Fibroblast of peridontal ligament (primary cell): ENCODE data around the gene STX11.
"Not testable (repeated sequence)": the region's sequence is repeated elsewhere in the genome, so short reads cannot be mapped to it uniquely, and the experiment has no call there.

Experiments used
- DNase-seq: peaks from one replicate; pipeline ENCODE4 v3.0.0-alpha.2; 2010; ENCODE audit errors: extremely low read depth

Gene STX11

DNA sequence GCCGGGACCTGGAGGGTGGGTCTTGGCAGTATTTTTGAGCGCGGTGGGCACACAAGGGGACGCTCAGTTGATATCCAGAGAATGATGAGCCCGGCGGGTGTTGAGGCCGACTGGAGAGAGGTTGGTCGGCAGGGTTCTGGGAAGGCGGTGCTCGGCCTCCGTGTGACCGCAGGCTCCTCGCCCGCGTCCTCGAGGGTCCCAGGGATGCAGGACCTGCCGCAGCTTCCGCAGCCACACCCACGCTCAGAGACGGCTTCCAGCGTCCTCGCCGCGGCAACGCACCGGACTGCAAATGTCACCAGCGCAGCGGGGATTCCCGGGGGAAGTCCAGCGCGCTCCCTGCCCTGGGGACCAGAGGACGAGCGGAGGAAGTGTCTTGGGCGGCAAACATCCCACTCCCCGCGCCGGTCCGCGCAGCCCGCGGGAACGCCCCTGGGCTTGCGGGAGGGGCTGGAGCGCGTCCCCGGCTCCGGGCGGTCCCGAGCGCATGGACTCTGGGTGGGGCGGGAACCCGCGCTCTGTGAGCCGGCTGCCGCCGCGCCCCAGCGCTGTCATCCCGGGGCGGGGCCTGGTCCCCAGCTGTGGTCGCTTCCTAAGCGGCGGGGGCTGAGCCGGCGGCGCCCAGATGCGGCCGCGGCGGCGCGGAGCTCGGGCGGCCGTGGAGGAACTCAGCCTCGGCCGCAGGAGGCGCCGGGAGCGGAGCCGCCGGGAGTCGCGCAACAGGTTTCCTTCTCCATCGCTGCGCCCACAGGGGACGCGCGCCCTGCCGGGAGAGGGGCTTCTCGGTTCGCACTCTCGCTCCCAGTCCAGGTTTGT is at the start of gene STX11:
STX11 (plus strand) TSS at position 624 of the 816 bp plus-strand sequence. CDS start 36,111 bp downstream, outside the sequence.
- DNase-seq: peak; percentile 10

DNA sequence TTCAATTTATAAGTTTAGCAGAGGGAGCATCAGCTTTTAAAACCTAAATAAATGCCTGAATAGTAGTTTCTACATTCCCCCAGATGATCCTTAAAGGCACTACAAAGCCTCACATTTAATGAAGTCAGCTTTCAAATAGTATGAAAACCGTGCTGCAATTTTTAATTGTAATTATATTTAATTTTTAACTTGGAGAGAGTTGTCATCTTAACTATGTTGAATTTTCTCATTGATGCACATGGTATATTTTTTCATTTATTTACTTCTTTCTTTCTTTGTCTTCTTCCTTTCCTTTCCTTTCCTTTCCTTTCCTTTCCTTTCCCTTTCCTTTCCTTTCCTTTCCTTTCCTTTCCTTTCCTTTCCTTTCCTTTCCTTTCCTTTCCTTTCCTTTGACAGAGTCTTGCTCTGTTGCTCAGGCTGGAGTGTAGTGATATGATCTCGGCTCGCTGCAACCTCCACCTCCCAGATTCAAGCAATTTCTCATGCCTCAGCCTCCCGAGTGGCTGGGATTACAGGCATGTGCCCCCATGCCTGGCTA is 47.2 kb upstream of the STX11 start:
- DNase-seq: no peak

DNA sequence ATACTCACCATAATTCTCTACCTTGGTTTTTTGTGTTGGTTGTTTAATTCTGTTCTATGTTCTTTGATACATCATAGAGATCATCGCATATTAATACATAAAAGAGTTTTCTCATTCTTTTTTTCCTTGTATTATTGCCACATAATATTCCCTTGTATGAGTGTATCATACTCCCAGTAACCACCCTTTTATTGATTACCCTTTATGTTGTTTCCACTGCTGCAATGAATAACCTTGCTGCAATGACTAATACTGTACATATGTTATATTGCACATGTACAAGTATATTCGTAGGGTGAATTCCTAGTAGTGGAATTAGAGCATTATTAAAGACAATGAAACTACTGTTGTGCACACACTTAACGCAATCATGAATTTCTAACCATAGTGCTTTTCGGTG is 45.8 kb upstream of the STX11 start:
- DNase-seq: no peak

DNA sequence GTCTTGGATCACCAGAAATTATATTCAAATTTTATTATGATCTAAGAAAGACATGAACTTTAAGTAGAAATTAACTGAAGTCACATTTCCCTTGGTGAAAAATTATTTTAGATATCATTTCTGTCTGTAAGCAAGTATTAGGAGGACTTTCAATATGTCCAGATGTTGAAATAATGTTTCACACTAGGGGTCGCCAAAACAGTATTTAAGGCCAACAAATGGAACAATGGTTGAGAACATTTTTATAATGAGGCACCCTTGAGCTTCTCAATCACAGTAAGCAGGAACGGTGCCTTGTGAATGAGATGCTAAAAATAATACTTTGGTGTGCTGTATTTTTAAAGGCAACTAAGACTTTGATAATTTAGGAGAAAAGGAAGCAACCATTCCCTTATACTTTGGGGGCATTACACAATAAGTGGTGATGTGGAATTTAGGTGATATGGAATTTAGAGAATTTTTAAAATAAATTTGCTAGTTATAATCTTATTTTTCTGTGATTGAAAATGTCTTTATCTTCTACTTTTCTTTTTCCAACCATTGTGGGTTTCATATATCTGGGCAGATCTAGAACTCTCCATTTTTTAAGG is 45.3 kb upstream of the STX11 start:
- peak; percentile 93 for DNase-seq

DNA sequence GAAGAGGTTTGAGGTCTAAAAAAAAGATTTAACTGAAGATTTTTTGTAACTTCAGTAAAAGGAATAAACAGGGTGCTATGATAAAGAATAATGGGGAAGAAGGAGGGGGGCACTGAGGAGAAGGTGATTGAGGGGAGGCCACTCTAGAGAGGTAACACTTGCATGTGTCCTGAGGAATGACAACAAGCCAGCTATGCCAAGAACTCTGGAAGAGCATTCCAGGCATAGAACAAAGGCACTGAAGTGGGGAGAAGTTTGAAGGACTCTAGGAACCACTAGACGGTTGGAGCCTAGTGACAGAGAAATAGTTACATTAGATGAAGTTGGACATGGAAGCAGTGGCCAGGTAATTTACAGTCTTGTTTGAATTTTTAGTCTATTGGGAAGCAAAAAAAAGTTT is 44.1 kb upstream of the STX11 start:
- DNase-seq: no peak

DNA sequence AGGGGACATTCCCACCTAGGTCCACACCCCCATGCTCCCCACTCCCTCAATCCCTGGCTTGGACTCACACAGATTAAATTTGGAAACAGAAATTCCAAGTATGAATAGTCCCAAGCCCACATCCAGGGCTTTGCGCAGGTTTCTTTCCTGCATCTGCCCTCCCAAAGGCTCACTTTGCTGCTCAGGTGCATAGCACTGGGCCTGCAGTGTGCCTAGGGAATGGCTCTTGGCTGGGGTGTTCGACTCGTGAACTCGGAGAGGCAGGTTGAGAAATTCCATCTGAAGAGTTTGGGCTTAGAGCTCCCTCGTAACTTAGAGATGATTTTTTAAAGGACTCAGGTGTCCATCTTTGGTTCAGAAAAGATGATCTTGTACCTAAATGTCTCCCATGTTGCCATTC is 40.1 kb upstream of the STX11 start:
- DNase-seq: no peak

DNA sequence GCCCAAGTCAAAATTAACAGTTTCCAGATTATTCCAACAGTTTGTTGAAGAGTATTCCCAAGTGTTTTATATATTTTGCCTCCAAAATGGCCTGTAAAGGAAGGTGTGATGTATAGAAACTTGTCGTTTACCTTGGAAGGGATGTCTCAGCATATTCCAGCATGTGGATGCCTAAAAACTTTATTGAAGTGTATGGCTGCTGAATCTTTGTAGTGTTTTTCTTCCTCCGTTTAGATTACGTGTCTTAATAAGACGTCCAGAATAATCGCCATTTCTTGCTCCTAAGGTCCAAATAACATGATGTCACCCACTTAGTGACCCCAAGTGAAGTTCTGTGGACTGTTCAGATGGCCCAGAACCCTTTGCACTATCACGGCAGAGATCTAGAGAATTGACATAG is 37.0 kb upstream of the STX11 start:
- no peak for DNase-seq

DNA sequence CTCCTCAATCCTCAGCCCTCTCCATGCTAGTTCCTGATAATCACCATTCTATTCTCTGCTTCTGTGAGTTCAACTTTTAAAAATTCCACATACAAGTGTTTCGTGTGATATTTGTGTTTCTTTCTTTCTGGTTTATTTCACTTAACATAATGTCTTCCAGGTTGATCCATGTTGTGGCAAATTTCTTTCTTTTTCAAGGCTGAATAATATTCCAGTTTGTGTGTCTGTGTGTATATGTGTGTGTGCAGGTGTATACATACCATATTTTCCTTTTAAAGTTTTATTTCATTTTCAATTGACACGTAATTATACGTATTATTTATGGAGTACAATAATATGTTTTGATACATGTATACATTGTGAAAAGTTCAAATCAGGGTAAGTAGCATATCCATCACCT is 35.1 kb upstream of the STX11 start:
- no peak for DNase-seq

DNA sequence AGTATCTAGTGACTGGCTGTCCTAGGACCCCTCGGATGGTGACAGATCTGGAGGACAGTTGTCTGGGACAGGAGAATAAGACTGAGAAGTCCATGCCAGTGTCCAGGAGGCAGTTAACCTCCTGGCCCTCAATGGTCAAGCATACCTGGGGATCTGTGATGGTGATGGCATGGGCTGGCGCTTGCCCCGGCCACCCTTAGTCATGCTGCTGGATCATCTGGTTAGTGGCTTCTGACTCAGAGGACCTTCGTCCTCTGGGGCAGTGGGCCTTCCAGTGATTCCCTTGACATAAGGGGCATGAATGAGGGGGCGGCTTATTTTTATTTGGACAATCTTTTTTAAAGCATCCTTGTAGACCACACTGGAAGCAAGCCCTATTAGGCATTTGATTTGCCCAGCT is 30.9 kb upstream of the STX11 start:
- no peak for DNase-seq

DNA sequence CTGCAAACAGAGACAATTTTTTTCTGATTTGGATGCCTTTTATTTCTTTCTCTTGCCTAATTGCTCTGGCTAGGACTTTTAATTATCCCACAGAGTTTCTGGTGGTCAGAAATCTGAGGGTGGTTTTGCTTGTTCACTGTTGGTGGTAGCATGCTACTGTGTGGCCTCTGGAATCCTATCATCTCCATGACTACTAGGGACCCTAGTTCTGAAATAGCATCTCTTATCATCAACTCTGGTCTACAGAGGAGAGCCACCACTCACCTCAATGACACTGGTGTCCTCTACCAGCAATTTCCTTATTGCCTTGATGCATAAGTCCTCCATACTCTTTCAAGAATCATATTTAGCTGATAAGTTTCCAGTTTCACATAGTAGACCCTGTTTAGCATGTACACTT is 27.5 kb upstream of the STX11 start:
- DNase-seq: no peak

DNA sequence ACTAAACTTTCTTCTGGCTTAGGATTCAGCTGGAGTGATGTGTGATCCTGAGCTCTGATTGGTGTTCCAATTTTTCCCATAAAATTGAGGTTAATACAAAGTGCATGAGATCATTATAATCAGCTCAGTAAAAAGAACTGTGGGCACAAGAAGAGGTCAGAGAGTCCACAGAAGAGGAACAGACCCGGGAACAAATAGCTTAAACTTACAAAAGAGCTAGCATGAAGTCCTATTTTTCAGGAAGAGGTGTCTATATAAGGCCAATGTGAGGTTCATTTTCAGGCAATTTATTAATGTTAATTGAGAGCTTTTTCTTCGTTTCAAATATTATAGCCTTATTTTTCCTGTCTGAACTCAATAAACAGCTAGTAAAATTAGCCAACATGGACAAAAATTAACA is 26.9 kb upstream of the STX11 start:
- DNase-seq: no peak

DNA sequence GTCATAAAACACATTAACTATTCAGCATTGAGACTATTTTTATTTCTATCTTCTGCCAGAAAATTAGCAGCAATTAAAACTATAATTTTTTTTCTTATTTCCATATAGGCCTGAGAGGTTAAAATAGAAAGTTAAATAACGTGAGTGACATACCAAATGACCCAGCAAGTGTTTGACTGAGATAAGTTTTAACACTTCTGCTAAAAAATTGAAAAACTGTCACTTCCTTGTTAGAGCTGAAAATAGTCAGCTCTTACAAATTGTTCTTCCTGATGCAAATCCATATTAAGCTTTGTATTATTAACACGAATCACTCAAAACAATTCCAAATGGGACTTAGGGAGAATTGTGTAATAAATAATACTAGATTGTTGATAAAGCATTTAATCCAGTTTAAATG is 26.5 kb upstream of the STX11 start:
- no peak for DNase-seq

DNA sequence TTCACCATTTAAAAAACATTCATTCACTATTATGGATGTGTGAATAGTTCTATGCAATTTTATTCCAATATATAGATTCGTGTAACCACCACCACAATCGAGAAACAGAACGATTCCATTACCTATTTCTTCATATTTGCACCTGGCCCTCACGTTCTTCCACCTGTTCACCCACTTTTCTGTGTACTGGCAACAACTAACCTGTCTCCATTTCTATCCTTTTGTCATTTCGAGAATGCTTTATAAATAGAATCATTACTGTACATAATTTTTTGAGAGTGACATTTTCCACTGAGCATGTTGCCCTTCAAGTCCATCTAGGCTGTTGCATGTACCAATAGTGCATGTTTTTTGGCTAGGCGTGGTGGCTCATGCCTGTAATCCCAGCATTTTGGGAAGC is 23.2 kb upstream of the STX11 start:
- no peak for DNase-seq

DNA sequence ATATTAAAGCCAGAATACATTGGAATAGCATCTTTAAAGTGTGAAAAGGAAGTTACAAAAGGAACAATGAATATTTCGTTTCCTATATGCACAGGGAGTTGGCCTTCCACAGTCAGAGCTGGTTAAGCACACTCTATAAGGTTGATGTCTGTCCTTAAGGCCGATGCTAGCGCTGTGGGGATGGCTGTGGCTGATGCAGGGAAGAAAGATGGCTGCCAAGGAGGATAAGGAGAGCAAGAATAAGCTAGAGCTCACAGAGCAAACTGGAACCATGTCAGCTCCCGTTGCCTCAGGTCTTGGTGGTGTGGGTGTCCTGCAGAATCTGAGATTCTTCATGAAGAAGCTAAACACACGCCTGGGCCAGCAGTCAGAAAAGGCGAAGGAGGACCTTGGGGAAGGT is 20.8 kb upstream of the STX11 start:
- DNase-seq: no peak

DNA sequence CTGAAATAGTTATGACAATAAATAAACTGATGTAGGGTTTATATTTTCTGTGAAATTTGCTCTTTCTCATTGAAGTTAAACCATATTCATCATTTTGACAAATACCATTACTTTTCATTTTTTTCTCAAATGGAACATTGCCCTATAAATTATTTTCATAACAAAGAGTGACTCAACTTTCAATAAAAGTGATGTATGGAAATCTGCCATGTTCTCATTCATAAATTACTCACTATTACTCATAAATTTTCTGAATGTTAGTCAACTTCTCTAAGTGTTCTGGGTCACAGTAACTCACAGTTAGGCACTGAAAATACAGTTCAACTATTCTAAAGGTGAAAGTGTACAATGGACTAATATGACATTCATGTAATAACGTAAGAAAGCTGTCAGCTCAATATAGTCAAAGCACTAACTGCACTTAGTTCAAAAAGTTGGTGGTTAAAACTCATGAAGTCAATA is 19.0 kb upstream of the STX11 start:
- DNase-seq: peak; percentile 14

DNA sequence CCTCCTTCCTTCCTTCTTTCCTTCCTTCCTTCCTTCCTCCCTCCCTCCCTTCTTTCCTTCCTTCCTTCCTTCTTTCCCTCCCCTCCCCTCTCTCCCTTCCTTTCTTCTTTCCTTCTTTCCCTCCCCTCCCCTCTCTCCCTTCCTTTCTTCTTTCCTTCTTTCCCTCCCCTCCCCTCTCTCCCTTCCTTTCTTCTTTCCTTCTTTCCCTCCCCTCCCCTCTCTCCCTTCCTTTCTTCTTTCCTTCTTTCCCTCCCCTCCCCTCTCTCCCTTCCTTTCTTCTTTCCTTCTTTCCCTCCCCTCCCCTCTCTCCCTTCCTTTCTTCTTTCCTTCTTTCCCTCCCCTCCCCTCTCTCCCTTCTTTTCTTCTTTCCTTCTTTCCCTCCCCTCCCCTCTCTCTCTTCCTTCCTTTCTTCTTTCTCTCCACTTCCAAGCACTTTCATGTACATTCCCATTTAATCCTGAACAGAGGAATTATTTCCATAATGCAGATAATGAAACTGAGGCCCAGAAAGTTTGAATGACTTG is 18.1 kb upstream of the STX11 start:
- not testable (repeated sequence) for DNase-seq

DNA sequence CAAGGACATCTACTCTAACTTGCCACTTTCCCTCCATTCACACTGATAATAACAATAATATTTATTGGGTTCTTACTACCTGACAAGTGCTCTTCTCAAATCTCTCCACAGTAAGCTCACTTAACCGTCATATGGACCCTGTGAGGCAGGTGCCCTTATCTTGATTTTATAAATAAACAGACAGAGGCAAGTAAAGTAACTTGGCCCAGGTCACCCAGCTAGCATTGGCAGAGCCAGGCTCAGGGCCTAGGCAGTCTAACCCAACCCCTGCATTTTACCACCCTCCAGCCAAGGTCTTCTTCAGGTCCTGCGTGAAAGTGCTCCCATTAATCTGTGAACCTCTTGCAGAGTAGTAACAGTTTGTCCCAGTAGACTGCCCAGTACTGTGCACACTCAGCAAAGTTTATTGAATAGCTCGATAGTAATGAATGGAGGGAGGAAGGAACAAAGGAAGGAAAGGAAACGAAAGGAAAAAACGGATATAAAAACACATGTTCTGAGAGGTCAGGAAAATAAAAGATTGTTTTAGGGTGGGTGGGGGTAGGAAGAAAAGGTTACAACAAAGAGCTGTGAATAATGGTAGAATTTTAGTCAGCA is 17.0 kb upstream of the STX11 start:
- no peak for DNase-seq

DNA sequence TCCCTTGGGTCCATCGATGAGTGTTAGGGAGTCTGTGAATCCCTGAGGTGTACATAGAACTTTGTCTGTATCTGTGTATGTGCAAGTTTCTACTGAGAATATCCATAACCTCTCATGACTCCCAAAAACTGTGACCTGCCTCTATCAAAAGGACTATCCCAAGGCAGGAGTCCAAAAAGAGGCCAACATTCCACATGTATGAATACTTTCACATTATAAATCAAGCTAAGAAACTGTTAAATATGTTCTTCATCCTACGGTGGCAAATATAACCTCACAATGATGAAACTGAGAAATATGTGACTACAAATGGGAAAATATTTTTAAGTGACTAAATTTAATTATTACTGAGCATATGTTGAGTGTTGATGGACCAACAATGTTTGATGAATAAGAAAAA is 16.1 kb upstream of the STX11 start:
- no peak for DNase-seq

DNA sequence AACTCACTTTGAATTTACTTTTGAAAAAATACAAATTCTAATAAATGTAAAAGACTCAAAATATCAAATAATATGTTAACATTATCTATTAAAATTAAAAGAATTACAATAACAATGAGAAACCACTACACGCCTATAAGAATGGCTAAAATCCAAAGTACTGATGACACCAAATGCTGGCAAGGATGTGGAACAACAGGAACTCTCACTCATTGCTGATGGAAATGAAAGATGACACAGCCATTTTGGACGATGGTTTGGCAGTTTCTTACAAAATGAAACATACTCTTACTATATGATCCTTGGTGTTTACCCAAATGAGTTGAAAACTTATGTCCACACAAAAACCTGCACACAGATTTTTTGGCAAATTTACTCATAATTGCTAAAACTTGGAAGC is 15.6 kb upstream of the STX11 start:
- no peak for DNase-seq

DNA sequence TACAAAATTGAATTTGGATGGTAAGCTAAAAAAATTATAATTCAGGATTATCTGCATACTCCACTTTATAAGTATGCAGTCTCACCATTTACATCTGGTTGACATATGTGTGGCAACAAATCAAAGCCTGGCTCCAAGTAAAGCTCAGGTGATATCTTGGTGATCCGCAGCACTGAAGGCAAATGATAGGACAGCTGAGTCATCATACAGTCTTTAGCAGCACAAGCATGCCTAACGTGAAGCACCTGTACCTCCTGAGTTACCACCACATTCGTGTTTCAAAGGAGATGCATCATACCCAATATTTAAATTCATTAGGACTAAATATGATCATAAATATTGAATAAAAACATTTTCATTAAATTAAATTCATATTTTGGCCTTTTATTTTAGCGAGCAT is 11.8 kb upstream of the STX11 start:
- DNase-seq: no peak

DNA sequence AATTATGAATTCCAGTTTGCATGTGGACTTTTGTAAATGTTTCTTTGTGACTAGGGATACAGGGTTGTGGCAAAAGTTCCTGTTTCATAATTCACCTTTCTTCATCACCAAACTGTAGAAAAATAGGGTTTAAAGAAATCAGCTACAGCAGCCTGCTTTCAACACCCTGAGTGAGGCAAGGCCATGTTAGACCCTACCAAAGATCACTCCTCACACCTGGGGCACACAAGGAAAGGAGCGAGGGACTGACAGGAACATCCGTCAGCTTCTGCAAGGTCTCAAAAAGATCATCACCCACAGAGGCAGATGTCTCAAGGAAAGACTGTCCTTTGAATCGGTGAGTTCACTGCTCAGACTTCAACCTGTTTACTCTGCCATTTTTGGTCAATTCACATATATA is 10.5 kb upstream of the STX11 start:
- no peak for DNase-seq

DNA sequence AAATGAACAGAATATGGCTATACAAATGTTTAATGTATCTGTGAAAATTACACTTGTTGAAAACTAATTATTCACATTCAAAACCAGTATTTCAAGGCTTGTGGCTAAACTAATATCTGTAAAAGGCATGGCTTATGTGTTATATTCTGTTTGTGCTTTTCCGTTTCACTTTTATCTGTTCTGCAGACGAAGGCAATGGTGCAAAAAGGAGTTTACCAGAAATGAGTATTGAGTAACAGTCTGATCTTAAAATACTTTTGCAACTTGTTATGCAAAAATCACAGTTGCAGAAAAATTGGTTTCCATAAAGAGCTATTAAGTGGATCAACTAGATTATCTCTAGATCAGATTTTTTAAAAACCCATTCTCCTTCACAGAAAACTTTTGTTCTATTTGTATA is 9.4 kb upstream of the STX11 start:
- DNase-seq: no peak

DNA sequence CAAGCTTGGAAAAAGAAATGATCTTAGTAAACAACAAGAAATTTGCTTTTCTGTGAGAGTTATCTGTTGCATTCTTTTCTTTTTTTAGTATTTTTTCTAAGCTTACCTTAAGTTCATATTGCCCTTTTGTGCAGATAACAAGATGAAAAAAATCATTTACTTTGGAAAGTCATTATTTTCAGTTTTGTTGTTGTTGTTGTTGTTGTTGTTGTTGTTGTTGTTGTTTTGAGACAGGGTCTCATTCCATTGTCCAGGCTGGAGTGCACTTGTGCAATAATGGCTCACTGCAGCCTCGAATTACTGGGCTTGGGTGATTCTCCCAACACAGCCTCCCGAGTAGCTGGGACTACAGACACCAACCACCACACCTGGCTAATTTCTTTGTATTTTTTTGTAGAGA is 8.8 kb upstream of the STX11 start:
- DNase-seq: no peak
